Iris pigment epithelial cell (primary cell): Measurements from ENCODE around the gene CALCR.
"Not testable (repeated sequence)": the region's sequence is repeated elsewhere in the genome, so short reads cannot be mapped to it uniquely, and the experiment has no call there.

Experiments
- DNase-seq: peaks from one replicate; pipeline ENCODE4 v3.0.0-alpha.2; 2011; ENCODE audit warnings: low read depth

Gene CALCR

DNA sequence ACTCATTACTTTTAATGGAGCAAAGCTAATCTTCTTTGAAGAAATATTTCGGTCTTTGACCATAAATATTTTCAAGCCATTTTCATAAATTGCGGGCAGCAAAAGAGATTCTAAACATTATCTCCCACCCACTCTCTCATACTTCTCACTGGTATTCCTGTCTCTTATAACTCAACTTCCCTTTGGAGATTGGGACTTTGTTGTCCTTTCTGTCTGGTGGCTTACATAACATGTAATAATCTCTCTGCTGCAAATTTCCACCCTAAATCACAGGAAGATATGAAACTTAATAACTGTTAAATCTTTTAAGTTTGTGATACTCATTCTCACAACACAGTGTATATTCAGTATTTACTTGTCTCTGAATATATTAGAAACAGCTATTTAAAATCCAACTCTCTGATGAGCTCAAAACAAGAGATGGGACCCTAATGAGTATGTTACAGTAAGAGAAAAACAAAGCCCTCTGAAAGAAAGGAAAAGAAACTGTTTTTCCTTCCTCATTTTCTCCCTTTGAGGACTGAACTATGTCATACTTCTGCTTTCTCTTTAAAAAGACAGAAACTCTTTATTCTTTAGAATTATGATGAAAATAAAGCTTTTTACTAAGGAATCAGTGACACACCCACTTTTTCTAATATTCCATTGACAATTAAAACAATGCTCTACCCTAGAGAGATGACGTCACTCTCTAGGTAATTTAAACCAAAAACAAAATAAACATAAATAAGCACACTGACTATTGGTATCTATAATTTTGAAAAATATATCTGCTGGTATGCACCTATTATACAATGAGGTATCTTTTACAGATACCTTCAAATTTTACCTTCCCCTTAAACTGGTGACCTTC is 14.7 kb downstream of the CALCR start:
- no peak for DNase-seq

DNA sequence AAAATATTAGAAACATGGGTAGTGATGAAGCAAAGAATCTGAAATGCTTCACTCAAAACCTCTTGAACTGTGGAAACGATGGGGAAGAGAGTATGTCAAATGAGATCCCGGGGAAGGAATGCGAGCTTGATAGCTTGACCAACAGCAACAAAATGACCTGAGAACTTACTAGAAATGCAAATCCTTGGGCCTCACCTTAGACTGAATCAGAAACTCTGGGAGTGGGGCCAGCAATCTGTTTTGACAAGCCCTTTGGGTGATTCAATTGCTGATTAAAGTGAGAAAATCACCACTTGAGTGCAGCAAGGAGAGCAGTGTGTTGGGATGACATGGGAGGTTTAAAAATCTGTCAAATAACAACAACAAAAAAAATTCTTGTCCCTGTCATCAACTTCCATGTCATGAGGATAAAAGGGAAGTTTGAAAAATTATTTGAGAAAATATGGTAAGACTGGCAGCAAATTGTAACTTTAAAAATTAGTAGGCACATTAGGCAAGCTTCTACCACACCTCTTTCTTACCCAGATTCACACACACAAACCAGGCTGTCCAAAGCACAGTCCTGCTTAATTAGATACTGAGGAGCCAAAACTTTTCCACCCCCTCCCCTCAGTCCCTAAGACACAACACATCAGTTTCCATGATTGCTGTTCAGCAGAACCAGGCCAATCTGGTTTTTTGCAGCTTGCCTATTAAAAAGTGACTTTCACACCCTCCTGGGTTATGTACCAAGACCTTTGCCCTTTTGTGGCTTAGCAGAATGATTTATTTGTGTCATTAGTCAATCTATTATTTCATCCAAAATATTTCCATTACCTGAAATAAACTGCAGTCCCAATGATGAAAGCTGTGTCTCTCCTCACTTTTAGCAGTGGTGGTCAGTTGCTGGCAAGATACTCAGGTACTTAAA is 15.6 kb downstream of the CALCR start:
- DNase-seq: peak; percentile 47

DNA sequence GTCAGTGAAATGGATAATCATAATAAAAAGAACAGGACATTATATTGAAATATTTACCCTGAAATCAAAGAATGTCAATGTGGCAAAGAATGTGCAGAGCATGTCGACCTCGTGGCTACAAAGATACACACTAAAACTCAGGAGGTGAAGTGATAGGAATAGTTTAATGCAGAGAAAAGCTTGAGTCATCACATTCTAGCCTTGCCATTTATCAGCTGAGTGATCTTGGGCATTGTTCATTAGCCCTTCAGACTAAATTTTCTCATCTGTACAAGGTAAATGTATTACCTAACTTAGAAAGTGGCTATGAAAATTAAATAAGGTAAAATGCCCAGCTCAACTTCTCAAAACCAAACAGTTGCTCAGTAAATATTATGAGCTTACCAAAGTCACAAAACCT is 22.6 kb downstream of the CALCR start:
- no peak for DNase-seq

DNA sequence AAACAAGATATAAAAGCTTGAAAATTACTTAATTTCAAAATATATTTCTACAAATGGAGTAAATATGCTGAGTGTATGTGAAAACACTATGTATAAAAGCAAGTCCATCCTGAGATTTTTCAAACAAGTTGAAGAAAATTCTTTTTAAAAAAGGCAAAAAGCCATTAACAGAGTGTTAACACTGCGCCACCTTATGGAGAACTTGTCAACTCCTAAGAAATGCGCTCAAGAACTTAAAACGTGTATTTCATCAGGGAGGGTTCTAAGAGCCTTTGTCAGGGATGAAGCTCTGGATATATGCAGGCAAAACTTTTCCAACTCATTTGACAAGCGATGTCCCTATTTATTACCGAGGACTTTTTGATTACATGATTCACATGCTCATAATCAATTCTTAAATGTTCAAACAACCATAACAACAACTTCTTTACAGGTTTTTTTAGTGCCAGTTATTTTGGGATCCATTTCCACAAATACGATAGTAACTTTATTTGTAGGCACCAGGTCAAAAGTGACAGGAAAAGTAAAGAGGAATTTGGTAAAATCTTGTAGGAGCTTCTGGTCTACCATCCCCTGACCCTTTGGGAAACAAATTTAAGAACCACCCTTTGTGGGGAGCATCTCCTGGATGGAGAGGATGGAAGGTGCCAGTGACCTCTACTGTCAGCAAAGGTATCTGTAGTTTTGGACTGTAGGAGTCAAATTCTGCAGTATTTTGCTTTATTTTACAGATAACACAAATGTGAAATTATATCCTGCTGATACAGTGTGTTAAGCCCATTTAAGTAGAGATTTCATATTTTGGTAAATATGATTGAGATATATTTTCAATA is 23.2 kb downstream of the CALCR start:
- peak; percentile 63 for DNase-seq

DNA sequence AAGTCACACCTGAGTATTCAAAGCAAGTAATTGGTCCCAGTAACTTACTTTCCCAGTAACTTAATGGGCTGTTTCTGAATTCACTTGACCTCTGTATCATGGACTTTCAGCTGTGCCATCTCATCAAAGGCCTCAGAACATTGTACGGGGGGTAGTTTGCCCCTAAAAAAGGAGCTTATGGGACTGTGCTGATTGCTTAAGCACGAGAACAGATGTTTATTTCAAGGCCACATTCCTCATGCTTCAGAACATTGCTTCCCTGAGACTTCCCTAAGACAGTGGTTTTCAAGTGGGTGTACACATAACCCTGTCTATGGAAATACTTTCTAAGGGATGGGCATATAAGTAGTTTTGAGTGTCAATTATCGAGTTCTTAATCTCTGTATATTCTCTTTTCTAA is 26.8 kb downstream of the CALCR start:
- no peak for DNase-seq

DNA sequence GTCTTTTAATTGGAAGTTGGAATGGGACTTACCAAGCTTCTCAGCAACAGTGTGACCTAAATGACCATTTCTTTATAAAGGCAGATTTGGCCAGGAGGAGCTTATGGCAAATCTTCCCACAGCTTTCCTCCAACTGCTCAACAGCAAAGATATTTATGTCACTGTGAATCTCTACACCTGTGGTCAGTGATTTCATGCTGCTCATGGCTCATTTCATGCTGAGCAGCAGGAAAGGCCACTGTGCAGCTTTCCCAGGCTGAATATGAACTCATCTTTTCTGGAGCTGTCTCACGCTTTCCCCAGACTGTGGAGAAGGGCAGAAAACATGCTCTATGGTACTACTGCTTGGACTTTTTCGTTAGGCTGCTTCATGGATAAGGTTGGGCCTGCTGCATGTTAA is 29.8 kb downstream of the CALCR start:
- no peak for DNase-seq

DNA sequence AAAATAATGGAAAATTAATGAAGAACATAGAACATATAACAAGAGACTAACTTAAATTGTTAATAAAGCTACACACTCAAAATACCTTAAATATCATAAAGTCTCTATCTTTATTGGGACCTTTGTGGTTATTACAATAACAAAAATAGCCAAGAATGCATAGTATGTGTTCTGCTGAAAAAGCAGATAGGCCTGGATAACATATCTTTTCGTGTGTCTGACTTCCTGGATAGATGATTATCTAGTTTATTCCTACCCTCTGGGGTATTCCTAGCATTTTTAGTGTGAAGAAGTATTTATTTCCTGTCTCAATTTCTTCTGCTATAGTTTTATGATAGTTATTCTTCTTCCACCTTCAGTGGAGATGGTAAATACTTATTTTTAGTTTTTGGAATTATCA is 36.5 kb downstream of the CALCR start:
- no peak for DNase-seq

DNA sequence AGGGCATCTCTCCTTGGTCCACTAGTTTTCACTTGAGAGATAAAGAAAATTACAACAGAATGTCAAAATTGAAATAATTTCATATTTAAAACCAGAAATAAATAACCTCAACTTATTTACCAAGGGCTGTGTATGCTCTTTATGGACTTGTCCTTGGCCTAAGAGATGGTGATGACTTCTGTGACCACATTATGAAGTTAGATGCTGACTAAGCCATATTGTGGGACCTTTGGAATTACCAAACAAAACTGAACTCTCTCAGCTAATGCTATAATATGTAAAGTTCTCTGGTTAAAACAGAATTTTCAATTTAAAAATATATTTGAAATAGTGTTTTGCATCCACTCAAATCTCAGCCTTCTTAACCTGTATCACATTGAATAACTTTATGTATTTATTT is 38.9 kb downstream of the CALCR start:
- no peak for DNase-seq

DNA sequence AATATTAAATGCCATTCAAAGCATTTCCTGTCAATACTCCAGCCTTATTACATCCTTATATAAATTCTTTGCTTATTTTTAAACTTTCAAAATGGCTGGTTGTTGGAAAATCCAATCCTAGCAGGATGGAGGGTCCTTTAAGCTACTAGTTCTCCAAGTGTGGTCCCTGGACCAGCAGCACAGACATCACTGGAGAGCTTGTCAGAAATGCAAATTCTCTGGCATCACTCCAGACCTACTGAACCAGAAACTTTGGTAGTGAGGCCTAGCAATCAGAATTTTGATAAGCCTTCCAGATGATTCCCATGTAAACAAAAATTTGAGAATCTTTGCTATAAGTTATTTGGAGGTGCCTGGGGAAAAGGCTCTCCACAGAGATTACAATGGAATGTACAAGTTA is 43.8 kb downstream of the CALCR start:
- DNase-seq: no peak

DNA sequence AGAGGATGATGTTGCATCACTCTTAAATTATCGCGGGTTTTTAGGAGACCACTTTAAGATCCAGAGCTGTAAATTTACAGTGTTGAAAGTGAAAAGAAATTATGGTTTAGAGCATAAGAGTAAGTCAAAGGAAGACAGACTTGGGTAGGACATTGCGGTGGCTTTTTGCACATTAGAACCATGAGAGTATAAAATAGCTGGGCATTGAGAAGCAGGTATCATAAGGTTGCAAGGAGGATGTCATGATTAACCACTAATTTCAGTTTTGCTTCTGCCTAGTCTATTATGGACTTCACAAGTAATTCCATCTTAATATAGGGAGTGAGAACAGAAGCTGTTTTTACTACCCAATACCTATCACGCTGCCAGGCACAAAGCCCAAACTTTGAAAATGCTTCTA is 57.7 kb downstream of the CALCR start:
- DNase-seq: no peak

DNA sequence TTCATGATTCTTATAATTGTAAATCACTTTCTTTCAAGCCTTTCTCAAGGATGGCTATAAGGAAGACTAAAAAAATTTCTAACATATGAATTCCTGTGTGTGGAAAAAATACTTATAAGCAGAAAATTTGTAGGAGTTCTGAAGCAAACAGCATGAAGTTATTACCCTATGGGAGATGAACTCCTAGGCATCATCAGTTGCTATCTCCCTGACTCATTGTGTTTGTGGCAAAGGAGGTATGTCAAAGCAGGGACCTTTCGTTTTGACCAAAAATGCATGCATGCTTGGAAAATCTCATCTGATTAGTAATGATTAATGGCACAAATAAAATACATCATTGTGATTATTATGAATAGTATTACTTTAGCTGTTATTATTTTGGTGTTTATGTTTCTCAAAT is 59.4 kb downstream of the CALCR start:
- DNase-seq: peak; percentile 14

DNA sequence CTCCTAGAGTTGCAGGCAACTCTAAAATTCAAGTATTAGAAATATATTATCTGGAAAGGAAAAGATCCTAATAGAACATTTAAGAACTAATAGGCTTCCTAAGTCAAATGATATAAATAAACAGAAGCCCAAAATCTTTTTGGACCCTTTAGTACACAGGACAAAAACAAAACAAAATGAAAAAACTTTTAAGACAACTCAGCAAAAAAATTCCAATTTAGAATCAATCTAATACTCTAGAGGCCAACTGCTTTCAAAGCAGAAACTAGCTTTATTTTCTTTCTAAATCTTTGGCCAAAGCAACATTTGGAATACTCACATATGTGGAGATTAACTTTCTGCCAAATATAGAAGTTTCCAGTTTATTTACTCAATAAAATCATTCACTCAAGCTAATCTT is 65.2 kb downstream of the CALCR start:
- no peak for DNase-seq

DNA sequence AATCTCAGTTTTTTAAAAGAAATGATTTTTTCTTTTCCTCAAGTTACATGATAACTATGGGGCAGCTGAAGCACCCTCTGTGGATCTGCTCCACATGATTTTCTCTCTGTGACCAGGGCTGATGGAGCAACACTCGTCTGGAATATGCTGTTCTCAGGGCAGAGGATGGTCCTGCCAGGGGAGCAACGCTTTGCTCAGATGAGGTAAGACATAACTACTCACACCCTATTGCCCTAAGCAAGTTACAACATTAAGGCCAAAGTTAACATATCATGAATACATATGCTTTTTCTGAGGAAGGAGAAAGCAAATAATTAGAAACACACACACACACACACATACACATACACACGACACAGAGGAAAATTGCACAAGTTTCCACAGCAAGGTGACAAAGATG is 71.4 kb downstream of the CALCR start:
- DNase-seq: no peak

DNA sequence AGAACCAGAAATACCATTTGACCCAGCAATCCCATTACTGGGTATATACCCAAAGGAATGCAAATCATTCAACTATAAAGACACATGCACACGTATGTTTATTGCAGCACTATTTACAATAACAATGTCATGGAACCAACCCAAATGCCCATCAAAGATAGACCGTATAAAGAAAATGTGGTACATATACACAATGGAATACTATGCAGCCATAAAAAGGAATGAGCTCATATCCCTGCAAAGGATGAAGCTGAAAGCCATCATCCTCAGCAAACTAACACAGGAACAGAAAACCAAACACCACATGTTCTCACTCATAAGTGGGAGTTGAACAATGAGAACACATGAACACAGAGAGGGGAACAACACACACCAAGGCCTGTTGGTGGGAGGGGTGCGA is 82.7 kb downstream of the CALCR start:
- DNase-seq: not testable (repeated sequence)

DNA sequence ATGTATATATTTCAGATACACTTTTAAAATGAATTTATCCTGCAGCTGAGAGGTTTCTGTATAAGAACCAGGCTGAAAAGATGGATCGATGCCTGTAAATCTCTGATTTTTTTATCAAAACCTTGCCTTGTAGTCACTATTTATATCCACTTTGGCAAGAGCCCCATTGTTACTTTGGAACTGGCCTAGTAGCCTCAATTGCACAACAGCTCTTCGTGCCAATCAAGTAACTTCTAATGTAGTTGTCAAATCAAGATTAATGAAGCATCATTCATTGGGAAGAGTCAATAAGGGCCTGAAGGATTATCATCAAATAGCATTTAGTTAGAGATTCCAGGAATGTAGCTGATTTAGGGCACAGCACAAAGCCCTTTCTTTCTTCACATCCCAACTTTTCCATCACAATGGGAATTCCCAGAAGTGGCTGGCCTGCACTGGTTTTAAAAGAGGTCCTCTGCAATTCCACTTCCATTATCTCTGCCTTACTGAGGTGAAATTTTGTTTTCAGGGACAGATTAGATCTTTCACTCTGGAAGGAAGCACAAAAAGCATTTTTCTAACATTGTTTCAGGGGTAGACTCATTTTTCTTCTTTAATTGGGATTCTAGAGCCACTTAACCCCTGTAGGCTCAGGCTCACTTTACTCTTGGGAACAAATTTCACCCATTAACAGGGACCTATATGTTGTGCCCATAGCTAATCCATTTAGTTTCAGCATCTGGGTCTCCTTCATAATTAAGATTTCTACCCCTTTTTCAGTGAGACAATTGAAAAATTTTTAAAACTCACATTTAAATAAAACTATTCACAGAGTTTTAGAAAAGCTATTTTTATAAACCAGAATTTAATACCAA is 97.8 kb downstream of the CALCR start:
- DNase-seq: no peak

DNA sequence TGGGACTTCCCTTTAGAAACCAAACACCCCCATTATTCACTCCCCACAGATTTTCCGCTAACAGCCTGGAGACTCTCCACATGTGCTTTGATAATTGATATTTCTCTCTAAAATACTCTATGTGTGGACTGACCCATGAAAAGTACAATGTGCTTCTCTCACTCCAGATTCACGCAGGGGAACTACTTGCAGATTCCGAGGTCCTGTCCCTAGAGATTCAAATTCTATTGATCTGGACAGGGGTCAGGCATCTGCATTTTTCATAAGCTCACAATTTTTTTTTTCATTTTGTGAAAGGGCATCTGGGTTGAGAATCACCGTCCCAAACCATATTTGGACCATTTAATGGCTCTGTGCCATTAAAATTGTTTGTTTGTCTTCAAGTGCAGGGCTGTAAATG is 98.7 kb downstream of the CALCR start:
- DNase-seq: no peak

DNA sequence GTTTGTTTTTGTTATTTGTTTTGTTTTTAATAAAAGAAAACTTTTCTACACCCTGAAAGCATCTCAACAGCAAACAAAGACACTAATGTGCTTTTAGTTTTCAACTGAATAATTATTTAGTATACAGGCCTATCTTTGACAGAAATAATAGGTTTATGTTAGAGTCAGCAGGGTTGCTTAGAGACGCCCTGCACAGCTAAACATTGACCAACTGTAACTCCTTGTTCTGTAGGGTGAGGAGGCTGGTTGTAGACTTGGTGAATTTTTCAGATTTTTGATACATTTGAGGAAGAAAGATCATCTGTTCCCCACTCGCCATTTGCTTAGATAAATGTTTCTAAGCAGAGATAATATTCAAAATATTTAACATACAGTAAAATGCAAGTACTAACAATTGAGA is 103.1 kb downstream of the CALCR start:
- DNase-seq: no peak

DNA sequence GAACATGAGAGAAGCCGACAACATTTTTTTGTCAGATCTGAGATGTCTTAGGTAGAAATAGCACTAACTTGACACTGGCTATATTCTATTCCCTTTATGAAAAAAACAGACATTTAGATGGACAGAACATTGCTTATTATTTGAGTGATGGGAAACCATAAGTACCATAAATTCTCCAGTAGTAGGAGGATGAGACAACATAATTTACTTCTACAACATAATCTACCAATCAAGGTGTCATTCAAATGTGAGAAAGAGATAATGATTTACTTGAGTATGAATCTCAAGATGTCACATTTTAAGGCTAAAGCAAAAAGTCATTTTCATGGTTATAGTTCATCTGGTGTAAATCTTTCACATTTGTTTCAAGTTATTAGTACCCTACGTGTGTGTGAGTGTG is 110.8 kb downstream of the CALCR start:
- DNase-seq: no peak

DNA sequence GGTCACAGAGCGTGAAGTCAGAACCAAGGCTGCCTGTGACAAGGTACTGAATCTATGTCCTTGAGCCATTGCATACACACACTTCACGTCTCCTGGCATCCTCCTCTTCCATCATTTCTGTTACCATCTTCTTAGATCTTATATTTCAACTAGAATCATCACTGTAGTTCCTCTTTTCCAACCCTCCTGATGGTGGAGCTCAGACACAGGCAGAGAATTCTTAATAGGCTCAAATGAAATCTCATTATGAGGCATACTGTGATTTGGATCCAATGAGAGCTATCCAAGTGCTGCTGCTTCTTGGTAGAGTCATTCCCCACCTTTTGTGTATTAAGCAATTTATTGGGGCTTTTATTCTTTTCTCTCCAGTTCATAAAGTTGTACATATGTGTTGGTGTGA is 113.2 kb downstream of the CALCR start:
- DNase-seq: no peak

DNA sequence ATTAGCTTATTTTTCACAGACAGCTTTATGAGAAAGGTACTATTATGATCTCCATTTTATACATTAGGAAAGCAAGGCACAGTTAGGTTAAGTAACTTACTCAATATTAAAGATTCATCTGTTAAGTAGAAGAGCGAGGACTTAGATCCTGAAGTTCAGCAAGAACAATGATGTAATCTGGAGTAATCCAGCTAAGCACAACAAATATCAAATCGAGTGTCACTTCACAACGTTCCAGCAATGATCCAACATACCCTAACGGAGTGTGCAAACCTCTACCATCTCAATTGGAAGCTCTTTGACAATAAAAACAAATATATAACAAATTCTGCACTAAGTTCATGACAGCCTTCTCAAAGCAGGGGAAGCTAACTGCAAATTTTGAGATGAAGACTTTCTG is 121.3 kb downstream of the CALCR start:
- no peak for DNase-seq

DNA sequence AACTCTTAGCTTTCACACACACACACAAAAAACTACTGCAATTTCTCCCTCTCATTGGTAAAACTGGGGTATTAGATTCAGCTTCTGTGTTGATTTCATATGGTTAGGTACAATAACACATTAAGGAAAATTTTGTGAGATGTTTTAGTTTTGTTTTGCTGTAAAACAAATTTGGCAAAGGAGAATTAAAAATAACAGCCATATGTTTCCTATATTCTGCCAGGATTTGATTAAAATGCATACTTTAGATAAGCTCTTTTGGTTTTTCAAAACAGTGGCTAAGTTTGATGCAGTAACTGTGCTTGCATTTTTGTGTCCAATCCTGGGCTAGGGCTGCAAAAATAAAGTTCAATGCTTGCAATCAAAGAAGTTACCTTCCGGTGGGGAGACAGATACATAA is 126.3 kb downstream of the CALCR start:
- DNase-seq: no peak
